RWPE2 (cell line): ENCODE data around the gene BCL2L12.

Source experiments
- ATAC-seq: fragments of 200-7000 bp; cut with Tn5 transposase; 3 replicates; pipeline ENCODE4 v1.9.1; 2021; ENCODE audit warnings: low read depth
- DNase-seq: peaks from one replicate; pipeline ENCODE4 v3.0.0-alpha.2; 2020; ENCODE audit warnings: low spot score
- H3K27ac ChIP-seq: fragments of 450-650 bp; 2 replicates; pipeline ENCODE4 v1.5.1; 2017; ENCODE audit warnings: mild to moderate bottlenecking; ENCODE audit not compliant: poor library complexity, severe bottlenecking
- H3K27me3 ChIP-seq: fragments of 250-450 bp; sonication (Bioruptor Pico); 2 replicates; pipeline ENCODE4 v1.5.1; 2021; ENCODE audit warnings: mild to moderate bottlenecking, moderate library complexity; ENCODE audit not compliant: insufficient read depth, poor library complexity, severe bottlenecking
- H3K36me3 ChIP-seq: fragments of 250-450 bp; sonication (Bioruptor Pico); 2 replicates; pipeline ENCODE4 v1.5.1; 2020; ENCODE audit warnings: low read depth, mild to moderate bottlenecking, moderate library complexity
- H3K4me1 ChIP-seq: fragments of 250-450 bp; sonication (Bioruptor Pico); 2 replicates; pipeline ENCODE4 v1.5.1; 2021; ENCODE audit warnings: mild to moderate bottlenecking, moderate library complexity; ENCODE audit not compliant: insufficient read depth, poor library complexity, severe bottlenecking
- H3K4me3 ChIP-seq: fragments of 250-450 bp; sonication (Bioruptor Pico); 2 replicates; pipeline ENCODE4 v1.5.1; 2021; ENCODE audit warnings: mild to moderate bottlenecking, moderate library complexity; ENCODE audit not compliant: severe bottlenecking
- H3K9me3 ChIP-seq: fragments of 250-450 bp; sonication (Bioruptor Pico); 2 replicates; pipeline ENCODE4 v1.5.1; 2021; ENCODE audit warnings: mild to moderate bottlenecking, moderate library complexity; ENCODE audit not compliant: severe bottlenecking
- CTCF ChIP-seq: fragments of 450-650 bp; IDR thresholded peaks from one replicate; pipeline ENCODE4 v1.5.1; 2017; ENCODE audit warnings: mild to moderate bottlenecking, moderate library complexity; ENCODE audit not compliant: poor library complexity, severe bottlenecking

The BCL2L12 gene

GRCh38 chr19:49676784-49677230 is 11.1 kb downstream of the BCL2L12 start:
- peak; percentile 98 for DNase-seq
- H3K4me1 ChIP-seq = peaks cover 2% of the 10 kb centered on the region

GRCh38 chr19:49677231-49677900 is 11.6 kb downstream of the BCL2L12 start, which contains the start of gene PRMT1:
Gene PRMT1 (plus strand): TSS chr19:49677271. CDS start chr19:49677281, 10 bp downstream.
- TF ChIP-seq CTCF = no peak
- Histone ChIP-seq H3K27ac (peak within 1 kb of the TSS; percentile 82), H3K9me3 (no peaks in the 10 kb centered on the region), H3K27me3 (no peaks in the 10 kb centered on the region), H3K36me3 (peaks cover 26% of the 10 kb centered on the region), H3K4me1 (peaks cover 2% of the 10 kb centered on the region), H3K4me3 (peak within 1 kb of the TSS; percentile 89)
- DNase-seq (peak; percentile 42), ATAC-seq (no peak)

More at GRCh38 chr19:49676784-49677230, 11.1 kb downstream of the BCL2L12 start:
- ATAC-seq = peak; percentile 77
- Histone ChIP-seq H3K36me3 (peaks cover 20% of the 10 kb centered on the region), H3K9me3 (no peaks in the 10 kb centered on the region), H3K27me3 (no peaks in the 10 kb centered on the region), H3K27ac (peak overlapping the region; percentile 82), H3K4me3 (peak overlapping the region; percentile 89)
- TF ChIP-seq CTCF = no peak

- peaks cover 33% of the 10 kb centered on the region for H3K36me3 ChIP-seq
- no peaks in the 10 kb centered on the region for H3K9me3 ChIP-seq
- H3K27me3 ChIP-seq = no peaks in the 10 kb centered on the region
- ATAC-seq = no peak
- peaks cover 2% of the 10 kb centered on the region for H3K4me1 ChIP-seq
- H3K4me3 ChIP-seq = peak overlapping the region; percentile 89
- peak; percentile 74 for TF ChIP-seq CTCF
- peak overlapping the region; percentile 82 for H3K27ac ChIP-seq
- DNase-seq = peak; percentile 50
These were observed 12.4 kb downstream of the BCL2L12 start for GRCh38 chr19:49677901-49678674.

- H3K4me3 ChIP-seq = no peak overlapping the region
- DNase-seq (no peak), ATAC-seq (no peak)
- no peak for TF ChIP-seq CTCF
- H3K27me3 ChIP-seq = no peaks in the 10 kb centered on the region
- H3K9me3 ChIP-seq = no peaks in the 10 kb centered on the region
- peak overlapping the region; percentile 82 for H3K27ac ChIP-seq
- peaks cover 2% of the 10 kb centered on the region for H3K4me1 ChIP-seq
- H3K36me3 ChIP-seq = peaks cover 44% of the 10 kb centered on the region
These were observed 13.4 kb downstream of the BCL2L12 start for GRCh38 chr19:49678985-49679770.
